HG02610 (cell line): ENCODE data around the gene SLC16A11.
"Not testable (repeated sequence)": the region's sequence is repeated elsewhere in the genome, so short reads cannot be mapped to it uniquely, and the experiment has no call there.

Experiments used
- ATAC-seq: cut with Tn5 transposase; IDR thresholded peaks from one replicate; pipeline ENCODE4 v1.9.1; 2021; ENCODE audit warnings: mild to moderate bottlenecking, moderate library complexity; ENCODE audit not compliant: unreplicated experiment

The SLC16A11 gene, protein sequence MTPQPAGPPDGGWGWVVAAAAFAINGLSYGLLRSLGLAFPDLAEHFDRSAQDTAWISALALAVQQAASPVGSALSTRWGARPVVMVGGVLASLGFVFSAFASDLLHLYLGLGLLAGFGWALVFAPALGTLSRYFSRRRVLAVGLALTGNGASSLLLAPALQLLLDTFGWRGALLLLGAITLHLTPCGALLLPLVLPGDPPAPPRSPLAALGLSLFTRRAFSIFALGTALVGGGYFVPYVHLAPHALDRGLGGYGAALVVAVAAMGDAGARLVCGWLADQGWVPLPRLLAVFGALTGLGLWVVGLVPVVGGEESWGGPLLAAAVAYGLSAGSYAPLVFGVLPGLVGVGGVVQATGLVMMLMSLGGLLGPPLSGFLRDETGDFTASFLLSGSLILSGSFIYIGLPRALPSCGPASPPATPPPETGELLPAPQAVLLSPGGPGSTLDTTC

DNA sequence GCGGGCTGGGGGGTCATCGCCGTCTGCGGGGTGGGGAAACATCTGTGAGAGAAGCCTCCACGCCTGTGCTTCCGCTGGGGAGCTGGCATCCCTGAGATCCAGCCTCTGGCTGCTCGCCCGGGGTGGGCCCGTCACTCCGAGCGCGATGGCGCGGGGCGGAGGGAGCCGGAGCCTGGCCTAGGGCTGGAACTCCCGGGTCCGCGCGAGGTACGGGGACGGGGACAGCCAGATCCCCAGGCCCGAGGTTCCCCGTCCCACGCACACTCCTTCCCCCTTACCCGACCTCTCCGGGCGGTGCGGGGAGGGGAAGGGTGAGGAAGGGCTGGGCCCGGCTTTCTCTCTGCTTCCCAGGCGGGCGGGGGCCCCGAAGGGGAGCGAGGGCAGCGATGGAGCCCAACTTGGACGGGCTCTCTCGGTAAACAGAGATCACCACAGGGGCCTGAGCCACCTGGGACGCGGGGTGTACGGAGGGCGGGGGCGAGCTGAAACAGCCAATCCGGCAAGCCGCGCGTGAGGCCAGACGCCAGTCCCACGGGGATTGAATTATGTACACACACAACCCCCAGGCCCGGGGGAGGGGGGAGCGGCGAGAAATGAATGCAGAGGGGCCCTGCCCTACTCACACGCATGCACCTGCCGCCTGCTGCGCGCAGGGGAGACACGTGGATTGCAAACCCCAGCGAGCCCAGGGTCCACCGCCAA, at the start of gene SLC16A11:
TSS of gene SLC16A11 (minus strand) at position 596 of the 702 bp plus-strand sequence. CDS start at position 17, 579 bp downstream.
- no peak for ATAC-seq

DNA sequence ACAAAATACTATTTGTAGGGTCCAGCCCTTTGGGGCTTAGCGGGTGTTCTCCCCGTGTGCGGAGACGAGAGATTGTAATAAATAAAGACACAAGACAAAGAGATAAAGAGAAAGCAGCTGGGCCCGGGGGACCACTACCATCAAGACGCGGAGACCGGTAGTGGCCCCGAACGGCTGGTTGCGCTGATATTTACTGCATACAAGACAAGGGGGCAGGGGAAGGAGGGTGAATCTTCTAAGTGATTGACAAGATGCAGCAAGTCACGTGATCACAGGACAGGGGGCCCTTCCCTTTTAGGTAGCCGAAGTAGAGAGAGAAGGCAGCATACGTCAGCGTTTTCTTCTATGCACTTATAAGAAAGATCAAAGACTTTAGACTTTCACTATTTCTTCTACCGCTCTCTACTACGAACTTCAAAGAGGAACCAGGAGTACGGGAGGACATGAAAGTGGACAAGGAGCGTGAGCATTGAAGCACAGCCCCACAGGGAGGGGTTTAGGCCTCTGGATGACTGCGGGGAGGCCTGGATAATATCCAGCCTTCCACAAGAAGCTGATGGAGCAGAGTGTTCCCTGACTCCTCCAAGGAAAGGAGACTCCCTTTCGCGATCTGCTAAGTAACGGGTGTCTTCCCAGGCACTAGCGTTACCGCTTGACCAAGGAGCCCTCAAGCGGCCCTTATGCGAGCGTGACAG, 47.6 kb upstream of the SLC16A11 start:
- ATAC-seq, result not testable (repeated sequence)

DNA sequence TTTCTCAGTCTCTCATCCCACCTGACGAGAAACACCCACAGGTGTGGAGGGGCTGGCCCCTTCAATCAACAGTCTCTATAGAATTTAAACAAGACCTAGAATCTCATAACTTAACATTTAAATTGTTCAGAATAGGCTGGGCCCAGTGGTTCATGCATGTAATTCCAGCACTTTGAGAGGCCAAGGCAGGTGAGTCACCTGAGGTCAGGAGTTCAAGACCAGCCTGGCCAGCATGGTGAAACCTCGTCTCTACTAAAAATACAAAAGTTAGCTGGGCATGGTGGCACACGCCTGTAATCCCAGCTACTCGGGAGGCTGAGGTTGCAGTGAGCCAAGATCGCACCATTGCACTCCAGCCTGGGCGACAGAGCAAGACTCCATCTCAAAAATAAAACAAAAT, 45.7 kb upstream of the SLC16A11 start:
- ATAC-seq, result not testable (repeated sequence)

DNA sequence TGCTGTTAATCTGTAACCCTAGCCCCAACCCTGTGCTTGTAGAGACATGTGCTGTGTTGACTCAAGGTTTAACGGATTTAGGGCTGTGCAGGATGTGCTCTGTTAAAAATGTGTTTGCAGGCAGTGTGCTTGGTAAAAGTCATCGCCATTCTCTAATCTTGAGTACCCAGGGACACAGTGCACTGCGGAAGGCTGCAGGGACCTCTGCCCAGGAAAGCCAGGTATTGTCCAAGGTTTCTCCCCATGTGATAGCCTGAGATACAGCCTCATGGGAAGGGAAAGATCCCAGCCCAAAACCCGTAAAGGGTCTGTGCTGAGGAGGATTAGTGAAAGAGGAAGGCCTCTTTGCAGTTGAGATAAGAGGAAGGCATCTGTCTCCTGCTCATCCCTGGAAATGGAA, 44.5 kb upstream of the SLC16A11 start:
- not testable (repeated sequence) for ATAC-seq

DNA sequence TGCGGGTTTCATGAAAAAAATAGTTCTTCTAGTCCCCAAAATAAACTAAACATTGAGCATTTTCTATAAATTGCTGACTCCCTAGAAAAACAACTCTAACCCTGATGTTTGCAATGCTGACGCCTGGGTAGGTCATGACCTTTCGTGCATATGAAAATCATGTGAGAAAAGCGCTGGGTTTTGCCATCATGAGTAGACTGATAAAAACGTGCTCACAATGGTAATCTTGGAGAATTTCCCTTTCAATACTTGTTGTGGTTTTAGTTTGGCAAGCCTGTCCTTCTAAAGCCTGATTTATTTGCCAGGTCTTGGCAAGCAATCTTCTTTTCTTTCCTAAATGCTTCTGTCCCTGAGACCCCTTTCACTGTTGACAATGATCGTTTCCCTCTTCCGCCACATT, 40.2 kb upstream of the SLC16A11 start:
- ATAC-seq, result no peak

DNA sequence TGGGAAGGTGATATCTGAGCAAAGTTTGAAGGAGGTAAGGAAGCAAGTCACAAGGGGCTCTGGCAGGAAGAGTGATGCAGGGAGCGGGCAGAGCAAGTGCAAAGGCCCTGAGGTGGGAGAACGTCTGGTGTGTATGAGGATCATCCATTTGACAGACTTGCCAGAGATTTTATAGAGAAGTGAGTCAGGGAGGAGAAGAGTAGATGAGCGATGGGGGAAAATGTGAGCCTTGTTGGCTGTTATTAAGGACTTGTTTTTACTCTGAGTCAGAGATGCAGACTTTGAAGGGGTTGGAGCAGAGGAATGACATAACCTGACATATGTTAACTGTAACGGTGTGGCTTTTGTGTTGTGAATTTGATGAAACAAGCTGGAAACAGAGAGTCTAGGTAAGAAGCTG, 39.7 kb upstream of the SLC16A11 start:
- no peak for ATAC-seq

DNA sequence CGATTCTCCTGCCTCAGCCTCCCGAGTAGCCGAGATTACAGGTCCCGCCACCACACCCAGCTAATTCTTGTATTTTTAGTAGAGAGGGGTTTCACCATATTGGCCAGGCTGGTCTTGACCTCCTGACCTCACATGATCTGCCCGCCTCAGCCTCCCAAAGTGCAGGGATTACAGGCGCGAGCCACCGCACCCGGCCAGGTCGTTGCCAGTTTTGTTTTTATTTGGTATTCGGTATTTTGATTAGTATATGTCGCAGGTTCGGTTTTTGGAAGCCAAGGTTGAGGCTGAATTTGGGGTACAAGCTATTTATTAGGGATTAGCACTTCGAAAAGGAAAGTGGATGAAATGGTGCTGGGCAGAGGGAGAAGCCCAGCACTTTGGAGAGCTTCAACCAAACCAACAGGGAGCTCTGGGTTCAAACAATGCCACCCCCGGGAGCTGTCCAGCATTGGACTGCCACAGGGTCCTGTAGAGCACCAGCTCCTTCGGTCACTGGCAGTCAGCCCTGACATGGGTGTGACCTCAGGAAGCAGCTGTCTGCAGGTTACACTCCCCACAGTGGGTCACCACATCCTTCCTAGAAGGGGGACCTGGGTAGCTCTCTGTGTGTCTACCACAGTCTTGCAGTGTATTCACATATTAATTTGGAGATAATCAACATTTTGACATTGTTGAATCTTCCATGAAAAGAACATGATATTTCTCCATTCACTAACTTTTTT, 37.6 kb upstream of the SLC16A11 start:
- ATAC-seq, result no peak

DNA sequence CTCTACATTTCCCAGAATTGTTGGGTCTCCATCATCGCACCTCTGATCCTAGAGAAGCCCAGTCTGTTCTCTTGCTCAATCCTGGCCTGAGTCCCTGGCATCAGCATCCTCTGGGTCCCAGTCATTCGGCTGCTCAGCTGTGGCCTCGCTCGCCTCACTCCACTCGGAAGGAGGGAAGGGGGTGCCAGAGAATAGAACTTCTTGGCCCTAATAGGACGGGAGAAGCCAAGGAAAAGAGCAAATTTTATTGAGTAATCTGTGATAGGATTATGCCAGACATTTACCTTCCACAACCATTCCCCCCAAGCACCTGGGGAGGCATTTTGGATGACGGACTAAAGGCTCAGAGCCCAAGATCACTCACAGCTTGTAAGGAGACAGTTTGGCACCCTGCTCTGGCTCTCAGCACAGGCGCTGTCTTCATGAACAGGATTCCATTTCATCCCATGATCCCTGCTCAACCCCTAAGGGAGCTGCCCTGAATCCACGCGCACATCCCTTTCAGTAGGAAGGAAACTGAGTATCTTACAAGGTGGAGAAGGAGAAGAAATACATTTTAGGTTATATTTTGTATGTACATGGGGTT, 36.7 kb upstream of the SLC16A11 start:
- no peak for ATAC-seq

DNA sequence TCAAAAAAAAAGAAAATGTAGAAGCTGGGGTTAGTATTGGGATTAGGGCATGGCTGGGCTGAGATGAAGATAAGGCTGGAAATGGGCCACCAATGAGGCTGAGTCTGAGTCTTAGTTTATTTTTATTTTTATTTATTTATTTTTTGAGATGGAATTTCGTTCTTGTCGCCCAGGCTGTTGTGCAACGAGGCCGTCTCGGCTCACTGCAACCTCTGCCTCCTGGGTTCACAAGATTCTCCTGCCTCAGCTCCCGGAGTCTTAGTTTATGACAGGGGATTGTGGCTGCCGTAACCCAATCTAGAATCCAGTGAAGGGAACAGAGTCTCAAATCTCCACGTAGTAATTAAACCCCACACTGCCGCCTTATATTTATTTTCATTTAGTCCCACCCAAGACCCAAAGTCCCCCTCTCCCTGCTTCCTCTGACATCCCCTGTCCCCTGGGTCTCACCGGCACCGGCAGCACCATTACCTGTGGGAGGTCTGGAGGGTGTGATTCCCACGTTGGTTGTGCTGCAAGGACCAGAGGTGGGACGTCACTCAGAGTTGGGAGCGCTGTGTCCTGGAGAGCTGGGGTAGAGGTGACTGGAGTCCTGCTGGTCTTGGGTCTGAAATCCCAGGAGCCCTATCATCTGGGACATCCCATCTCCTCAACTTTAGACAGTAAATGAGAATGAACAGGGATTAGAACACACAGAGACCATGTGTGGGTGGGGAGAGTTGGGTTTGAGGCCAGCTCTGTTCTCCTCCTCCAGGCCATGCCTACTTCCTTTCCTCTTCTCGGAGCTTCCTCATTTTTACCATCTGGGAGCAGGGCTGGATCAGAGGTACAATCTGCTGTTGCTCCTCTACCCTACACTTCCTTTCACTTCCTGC, 35.9 kb upstream of the SLC16A11 start, which contains the start of gene CLEC10A:
TSS of gene CLEC10A (minus strand) at position 671 of the 875 bp plus-strand sequence. CDS start 1,439 bp downstream, outside the sequence.
- ATAC-seq, result no peak

DNA sequence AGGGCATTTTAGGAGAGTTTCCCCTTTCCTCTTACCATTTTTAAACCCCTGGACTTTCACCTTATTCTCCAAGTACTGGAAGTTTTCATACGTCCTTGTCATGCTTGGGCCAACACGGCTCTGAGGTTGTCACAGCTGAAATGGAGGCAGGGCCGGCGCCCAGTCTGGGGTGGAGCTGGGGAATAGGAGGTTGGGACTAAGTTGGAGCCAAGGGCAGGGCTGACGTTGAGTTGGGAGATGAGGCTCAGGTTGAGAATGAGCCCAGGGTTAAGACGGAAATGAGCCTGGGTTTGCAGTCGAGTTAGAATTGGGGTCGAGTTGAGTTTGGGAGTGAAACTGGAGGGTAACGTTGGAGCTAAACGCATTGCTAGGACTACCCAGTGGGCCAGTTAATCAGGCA, 34.8 kb upstream of the SLC16A11 start:
- ATAC-seq, result no peak

DNA sequence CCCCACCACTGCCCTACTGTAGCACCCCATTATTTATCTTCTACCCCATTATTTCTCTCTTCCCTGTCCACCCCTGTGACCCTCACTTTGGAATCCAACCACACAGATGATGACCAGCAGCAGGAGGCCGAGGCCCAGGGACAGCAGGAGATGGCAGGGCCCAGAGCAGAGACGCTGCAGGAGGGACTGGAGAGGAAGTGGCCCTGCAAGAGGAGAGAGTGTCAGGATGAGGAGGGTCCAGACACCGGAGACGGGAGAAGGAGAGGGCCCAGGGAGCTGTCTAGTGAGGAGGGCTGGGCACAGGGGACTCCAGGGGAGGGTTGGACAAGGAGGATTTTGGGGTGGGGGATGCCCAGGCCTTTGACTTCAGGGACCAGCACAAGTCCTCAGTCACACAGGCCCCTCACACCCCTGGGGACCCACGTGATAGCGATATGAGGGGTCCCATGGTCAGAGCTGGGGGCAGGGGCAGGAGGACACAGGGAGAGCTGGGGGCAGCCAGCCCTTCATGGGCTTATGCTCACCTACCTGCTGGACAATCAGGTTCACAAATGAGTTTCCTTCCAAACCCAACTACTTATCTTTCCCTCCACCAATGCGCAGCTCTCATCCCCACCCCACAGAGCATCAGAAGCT, 34.1 kb upstream of the SLC16A11 start:
- no peak for ATAC-seq

DNA sequence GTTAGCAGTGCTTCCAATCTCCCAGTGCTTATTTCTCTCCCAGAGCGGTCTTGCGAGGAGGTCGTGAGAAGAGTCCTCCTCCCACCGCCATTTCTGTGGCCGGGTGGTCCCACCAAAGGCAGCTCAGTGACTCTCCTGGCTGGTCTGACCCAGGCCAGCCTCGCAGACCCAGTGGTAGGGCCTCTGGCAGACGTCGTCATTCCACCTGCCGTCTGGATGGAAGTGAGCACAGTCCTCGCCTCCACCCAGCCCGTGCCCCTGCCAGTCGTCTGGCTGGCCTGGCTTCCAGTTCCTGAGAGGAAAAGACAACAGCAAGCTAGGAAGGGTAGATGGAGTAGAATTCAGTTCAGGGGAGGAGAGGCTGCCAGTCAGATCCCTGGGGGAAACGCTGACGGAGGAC, 31.0 kb upstream of the SLC16A11 start:
- no peak for ATAC-seq

DNA sequence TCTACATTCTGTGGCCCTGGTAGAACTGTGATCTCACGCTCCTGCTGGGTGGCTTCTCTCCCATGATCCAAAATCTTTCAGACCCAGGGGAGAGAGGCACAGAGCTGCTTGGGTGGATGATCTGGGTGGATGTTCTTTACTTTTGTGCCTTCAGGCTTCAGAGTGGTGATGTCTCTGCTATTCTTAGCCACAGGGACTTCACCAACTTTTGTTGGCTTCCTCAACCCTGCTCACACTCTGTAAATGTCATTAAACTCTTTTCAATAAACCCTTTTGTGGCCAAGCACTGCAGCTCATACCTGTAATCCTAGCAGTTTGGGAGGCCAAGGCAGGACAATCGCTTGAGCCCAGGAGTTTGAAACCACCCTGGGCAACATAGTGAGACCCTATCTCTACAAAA, 28.5 kb upstream of the SLC16A11 start:
- no peak for ATAC-seq

DNA sequence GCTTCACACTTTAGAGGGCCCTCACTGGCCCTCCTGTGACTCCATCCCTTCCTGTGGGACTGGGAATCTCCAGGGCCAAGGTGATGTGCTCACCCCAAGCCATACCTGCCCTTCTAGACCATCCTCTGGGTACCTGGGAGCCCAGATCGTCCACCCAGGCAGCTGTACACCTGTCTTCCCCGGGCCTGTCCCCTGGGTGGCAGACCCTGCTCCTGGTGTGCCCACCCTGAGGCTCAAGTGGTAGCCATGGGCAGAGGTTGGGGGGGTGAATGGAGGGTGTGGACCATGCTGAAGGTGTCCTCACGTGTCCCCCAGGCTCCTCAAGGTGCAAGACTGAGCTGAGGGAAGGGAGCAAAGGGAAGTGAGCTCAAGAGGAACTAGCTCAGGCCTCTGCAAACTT, 26.8 kb upstream of the SLC16A11 start:
- ATAC-seq, result no peak

DNA sequence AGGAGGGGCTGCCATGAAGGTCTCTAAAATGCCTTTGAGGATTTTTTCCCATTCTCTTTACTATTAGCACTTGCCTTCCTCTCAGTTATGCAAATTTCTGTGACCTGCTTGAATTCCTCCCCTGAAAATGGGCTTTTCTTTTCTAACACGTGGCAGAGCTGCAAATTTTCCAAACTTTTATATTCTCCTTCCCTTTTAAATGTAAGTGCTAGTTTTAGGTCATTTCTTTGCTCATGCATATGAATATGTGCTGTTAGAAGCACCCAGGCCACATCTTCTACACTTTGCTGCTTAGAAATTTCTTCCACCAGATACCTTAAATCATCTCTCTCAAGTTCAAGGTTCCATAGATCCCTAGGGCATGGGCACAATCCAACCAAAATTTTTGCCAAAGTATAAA, 24.4 kb upstream of the SLC16A11 start:
- no peak for ATAC-seq

DNA sequence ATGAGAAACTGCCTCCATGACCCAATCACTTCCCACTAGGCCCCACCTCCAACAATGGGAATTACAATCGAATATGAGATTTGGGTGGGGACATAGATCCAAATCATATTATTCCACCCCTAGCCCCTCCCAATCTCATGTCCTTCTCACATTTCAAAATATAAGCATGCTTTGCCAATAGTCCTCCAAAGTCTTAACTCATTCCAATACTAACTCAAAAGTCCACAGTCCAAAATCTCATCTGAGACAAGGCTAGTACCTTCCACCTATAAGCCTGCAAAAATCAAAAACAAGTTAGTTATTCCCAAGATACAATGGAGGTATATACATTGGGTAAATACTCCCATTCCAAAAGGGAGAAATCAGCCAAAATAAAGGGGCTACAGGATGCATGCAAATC, 23.3 kb upstream of the SLC16A11 start:
- ATAC-seq, result no peak

DNA sequence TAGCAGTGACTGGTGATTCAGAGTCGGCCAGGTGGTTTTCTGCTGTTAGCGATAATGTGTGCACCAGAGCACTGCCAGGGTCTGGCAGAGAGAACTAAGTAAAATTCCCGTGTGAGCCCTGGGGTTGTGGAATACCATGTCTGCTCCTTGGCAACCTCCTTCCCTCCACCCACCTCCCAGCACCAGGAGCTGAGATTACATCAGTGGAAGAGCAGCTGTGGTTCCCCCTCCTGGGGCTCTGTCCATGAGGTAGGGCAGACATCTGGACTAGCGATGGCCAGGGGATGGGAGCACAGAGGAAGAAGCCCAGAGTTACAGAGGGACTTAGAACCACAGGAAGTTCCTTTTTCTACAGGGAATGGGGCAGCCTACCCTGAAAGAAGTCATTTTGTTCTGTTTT, 20.4 kb upstream of the SLC16A11 start:
- no peak for ATAC-seq

DNA sequence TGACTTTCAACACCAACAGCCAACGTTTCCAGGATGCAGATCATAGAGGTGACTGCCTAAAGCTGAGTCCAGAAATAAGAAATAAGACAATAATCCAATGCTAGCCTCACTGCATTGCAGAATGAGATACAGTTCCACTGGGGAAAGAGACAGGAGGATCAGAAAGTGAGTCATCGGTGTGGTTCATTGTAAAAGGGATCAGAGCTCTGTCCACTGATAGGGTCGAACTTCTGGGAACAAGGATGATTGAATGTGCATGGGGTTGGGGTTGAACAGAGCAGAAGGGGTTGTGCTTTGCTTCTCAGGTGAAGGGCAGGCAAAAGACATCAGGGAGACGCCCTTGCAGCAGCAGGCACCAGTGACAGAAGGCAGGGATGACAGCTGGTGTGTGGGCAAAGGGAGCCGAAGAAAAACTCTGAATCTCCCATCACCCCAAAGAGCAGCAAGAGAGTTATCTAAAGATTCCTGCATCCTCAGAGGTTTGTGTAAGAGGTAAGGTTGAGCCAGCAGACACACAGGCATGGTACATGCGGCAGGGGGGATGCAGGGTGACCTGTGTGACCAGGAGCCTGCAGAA, 19.7 kb upstream of the SLC16A11 start:
- ATAC-seq, result no peak
